Fibroblast of skin of abdomen (primary cell): ENCODE measurements around the gene PALM3.
A peak's percentile ranks its signal among the peaks of the same experiment; 100 is the strongest.
"Not testable (repeated sequence)": the region's sequence is repeated elsewhere in the genome, so short reads cannot be mapped to it uniquely, and the experiment has no call there.

Experiments used
- DNase-seq: peaks from one replicate; pipeline ENCODE4 v3.0.0-alpha.2; 2013

The PALM3 gene

GRCh38 chr19:14030997-14031718 lies 30.7 kb downstream of the PALM3 start:
- DNase-seq: no peak

GRCh38 chr19:14028901-14029300 lies 33.0 kb downstream of the PALM3 start:
- no peak for DNase-seq

- DNase-seq: no peak
Measured at GRCh38 chr19:14027856-14028450, 33.9 kb downstream of the PALM3 start, which contains the start of gene RLN3. TSS of gene RLN3 (plus strand) at chr19:14028148. CDS start at chr19:14028205, 57 bp downstream.

- DNase-seq: not testable (repeated sequence)
Measured at GRCh38 chr19:14026652-14027192, 35.2 kb downstream of the PALM3 start.

GRCh38 chr19:14023404-14024235 lies 38.3 kb downstream of the PALM3 start:
- DNase-seq: peak; percentile 50

GRCh38 chr19:14022469-14022868 lies 39.4 kb downstream of the PALM3 start:
- DNase-seq: no peak

- no peak for DNase-seq
Measured at GRCh38 chr19:14021474-14021873, 40.4 kb downstream of the PALM3 start.

GRCh38 chr19:14019739-14020138 lies 42.1 kb downstream of the PALM3 start:
- DNase-seq: not testable (repeated sequence)

- DNase-seq: no peak
Measured at GRCh38 chr19:14019100-14019499, 42.8 kb downstream of the PALM3 start.

- no peak for DNase-seq
Measured at GRCh38 chr19:14015524-14016035, 46.3 kb downstream of the PALM3 start.

- DNase-seq: no peak
Measured at GRCh38 chr19:14012378-14012915, 49.4 kb downstream of the PALM3 start.

GRCh38 chr19:14006766-14007562 lies 54.9 kb downstream of the PALM3 start:
- no peak for DNase-seq

GRCh38 chr19:14006085-14006765 lies 55.7 kb downstream of the PALM3 start, which contains the start of gene RFX1:
TSS of gene RFX1 (minus strand) at chr19:14006320. CDS start at chr19:13993843, 12,477 bp downstream.
- peak; percentile 100 for DNase-seq

GRCh38 chr19:14005349-14006084 lies 56.4 kb downstream of the PALM3 start:
- peak; percentile 84 for DNase-seq

- DNase-seq: no peak
Measured at GRCh38 chr19:14004619-14005348, 57.1 kb downstream of the PALM3 start.
